ENCODE results near the gene CHORDC1.
"Not testable (repeated sequence)": the region's sequence is repeated elsewhere in the genome, so short reads cannot be mapped to it uniquely, and the experiment has no call there.

DNA sequence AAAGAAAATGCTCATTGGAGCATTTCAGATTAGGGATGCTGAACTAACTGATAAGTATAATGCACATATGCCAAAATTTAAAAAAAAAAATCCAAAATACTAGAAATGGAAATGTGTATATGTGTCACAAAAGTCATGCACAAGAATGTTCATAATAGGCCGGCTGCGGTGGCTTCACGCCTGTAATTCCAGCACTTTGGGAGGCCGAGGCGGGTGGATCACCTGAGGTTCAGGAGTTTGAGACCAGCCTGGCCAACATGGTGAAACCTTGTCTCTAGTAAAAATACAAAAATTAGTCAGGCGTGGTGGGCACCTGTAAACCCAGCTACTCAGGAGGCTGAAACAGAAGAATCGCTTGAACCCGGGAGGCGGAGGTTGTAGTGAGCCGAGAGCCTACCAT is 14.9 kb downstream of the CHORDC1 start:
- TF ChIP-seq, protein P1, sequence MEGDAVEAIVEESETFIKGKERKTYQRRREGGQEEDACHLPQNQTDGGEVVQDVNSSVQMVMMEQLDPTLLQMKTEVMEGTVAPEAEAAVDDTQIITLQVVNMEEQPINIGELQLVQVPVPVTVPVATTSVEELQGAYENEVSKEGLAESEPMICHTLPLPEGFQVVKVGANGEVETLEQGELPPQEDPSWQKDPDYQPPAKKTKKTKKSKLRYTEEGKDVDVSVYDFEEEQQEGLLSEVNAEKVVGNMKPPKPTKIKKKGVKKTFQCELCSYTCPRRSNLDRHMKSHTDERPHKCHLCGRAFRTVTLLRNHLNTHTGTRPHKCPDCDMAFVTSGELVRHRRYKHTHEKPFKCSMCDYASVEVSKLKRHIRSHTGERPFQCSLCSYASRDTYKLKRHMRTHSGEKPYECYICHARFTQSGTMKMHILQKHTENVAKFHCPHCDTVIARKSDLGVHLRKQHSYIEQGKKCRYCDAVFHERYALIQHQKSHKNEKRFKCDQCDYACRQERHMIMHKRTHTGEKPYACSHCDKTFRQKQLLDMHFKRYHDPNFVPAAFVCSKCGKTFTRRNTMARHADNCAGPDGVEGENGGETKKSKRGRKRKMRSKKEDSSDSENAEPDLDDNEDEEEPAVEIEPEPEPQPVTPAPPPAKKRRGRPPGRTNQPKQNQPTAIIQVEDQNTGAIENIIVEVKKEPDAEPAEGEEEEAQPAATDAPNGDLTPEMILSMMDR (optimal IDR thresholded peaks at IDR 0.05 in 1 of 3, IDR thresholded peaks at IDR 0.05 in 1 of 3, conservative IDR thresholded peaks at IDR 0.05 in 1 of 3; ENCODE audit: extremely low read depth in 1 of 3, insufficient read depth in 2 of 3, low read length in 3 of 3): not testable (repeated sequence)
- TF ChIP-seq EZH2 (IDR thresholded peaks at IDR 0.05; ENCODE audit: low read length): not testable (repeated sequence)
